ENCODE measurements around the gene MTMR8.
A peak's percentile ranks its signal among the peaks of the same experiment; 100 is the strongest.

The MTMR8 gene

DNA sequence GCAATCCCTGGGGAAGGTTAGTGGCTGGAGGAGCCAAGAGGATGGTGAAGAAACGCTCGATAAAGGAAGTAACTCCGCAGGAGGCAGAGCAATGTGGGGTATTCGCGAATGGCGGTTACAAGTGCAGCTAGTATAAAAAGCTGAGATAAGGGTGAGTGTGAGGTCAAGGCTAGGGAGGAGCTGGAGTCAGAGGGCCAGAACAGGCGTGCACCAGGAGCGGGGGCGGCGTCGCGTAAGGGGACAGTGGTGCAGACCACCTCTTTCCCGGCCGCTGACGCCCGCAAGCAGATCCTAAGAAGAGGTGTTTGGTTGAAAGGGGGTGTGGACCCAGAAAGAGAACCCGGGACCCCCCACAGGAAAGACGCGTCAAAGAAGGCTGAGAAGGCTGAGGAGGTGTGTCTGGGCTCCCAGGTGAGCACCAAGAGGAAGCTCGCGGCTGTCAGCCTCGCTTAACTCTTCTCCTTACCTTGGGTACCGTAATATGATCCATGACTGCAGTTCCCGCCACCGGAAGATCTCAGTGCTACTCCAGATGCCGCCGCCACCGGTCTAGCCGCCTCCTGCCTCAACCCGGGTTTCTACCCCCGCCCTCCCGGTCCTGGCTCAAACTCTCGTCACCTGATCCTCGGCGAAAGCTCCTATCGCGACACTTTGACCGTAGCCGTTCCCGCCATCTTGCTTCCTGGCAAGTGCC is at the start of gene MTMR8:
Gene MTMR8 (minus strand): TSS at position 579 of the 694 bp plus-strand sequence. CDS start 89 bp downstream, at position 490.
- peaks cover 0 to 3% of the 10 kb centered on the region in 2 experiments for H3K4me1 ChIP-seq (ENCODE audit: control insufficient read depth in 1 of 2, insufficient read depth in 1 of 2, low read depth in 1 of 2, low read length in 1 of 2)
- no peaks in the 10 kb centered on the region for H3K9me3 ChIP-seq
- peak within 1 kb of the TSS; percentile 40 to 58 for H3K4me3 ChIP-seq (ENCODE audit: low read depth in 1 of 2, low read length in 1 of 2)
- H3K36me3 ChIP-seq: no peaks in the 10 kb centered on the region
- H3K27ac ChIP-seq: no peak within 1 kb of the TSS
- no peaks in the 10 kb centered on the region for H3K27me3 ChIP-seq
- TF ChIP-seq, protein P1, sequence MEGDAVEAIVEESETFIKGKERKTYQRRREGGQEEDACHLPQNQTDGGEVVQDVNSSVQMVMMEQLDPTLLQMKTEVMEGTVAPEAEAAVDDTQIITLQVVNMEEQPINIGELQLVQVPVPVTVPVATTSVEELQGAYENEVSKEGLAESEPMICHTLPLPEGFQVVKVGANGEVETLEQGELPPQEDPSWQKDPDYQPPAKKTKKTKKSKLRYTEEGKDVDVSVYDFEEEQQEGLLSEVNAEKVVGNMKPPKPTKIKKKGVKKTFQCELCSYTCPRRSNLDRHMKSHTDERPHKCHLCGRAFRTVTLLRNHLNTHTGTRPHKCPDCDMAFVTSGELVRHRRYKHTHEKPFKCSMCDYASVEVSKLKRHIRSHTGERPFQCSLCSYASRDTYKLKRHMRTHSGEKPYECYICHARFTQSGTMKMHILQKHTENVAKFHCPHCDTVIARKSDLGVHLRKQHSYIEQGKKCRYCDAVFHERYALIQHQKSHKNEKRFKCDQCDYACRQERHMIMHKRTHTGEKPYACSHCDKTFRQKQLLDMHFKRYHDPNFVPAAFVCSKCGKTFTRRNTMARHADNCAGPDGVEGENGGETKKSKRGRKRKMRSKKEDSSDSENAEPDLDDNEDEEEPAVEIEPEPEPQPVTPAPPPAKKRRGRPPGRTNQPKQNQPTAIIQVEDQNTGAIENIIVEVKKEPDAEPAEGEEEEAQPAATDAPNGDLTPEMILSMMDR (IDR thresholded peaks at IDR 0.05): no peak

DNA sequence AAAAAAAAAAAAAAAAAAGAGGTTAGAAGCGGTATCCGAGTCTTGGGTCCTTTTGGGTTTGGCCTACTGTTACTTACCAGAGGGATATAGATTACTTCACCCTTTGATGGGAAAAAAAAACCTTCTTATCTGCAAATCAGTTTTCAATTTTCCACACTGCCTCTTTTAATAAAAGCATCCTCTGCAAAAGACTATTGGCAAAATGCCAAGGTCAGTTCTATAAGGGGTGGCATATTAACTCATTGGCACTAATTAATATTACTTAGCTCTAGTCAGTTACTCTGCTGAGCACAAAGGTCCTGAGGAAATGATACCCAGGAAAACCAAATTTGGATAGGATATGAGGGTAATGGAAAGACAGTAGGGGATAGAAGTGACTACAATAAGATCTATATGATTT is 44.3 kb upstream of the MTMR8 start:
- H3K4me3 ChIP-seq (ENCODE audit: low read depth in 1 of 2, low read length in 1 of 2): no peak overlapping the region
- H3K27me3 ChIP-seq: no peaks in the 10 kb centered on the region
- no peaks in the 10 kb centered on the region for H3K9me3 ChIP-seq
- H3K27ac ChIP-seq: no peak overlapping the region
- TF ChIP-seq, protein P1 (IDR thresholded peaks at IDR 0.05): no peak
- H3K36me3 ChIP-seq: no peaks in the 10 kb centered on the region
- no peaks in the 10 kb centered on the region for H3K4me1 ChIP-seq (ENCODE audit: control insufficient read depth in 1 of 2, insufficient read depth in 1 of 2, low read depth in 1 of 2, low read length in 1 of 2)

DNA sequence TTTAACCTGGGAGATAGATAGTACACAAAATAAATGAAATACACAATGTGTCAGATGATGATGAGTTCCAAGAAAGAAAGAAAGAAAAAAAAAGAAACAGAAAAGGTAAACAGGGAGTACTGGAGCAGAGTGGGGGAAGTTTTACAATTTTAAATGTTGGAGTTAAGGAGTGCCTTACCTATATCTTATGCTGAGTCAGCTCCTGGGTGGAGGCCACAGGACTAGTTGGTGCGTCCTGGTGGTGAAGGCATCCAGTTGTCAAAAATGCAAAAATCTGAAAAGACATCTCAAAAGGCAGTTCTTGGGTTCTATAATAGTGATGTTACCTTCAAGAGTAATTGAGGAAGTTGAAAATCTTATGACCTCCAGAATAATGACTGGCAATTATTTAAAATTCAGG is 42.4 kb upstream of the MTMR8 start:
- TF ChIP-seq, protein P1 (IDR thresholded peaks at IDR 0.05): no peak
- H3K36me3 ChIP-seq: no peaks in the 10 kb centered on the region
- no peak overlapping the region for H3K27ac ChIP-seq
- no peaks in the 10 kb centered on the region for H3K27me3 ChIP-seq
- no peak overlapping the region for H3K4me3 ChIP-seq (ENCODE audit: low read depth in 1 of 2, low read length in 1 of 2)
- H3K9me3 ChIP-seq: no peaks in the 10 kb centered on the region
- H3K4me1 ChIP-seq (ENCODE audit: control insufficient read depth in 1 of 2, insufficient read depth in 1 of 2, low read depth in 1 of 2, low read length in 1 of 2): no peaks in the 10 kb centered on the region

GRCh38 chrX:64437218-64437617 is 42.0 kb upstream of the MTMR8 start:
- Histone ChIP-seq H3K27ac (no peak overlapping the region), H3K36me3 (no peaks in the 10 kb centered on the region), H3K9me3 (no peaks in the 10 kb centered on the region), H3K4me1 (ENCODE audit: control insufficient read depth in 1 of 2, insufficient read depth in 1 of 2, low read depth in 1 of 2, low read length in 1 of 2) (no peaks in the 10 kb centered on the region), H3K27me3 (no peaks in the 10 kb centered on the region), H3K4me3 (ENCODE audit: low read depth in 1 of 2, low read length in 1 of 2) (no peak overlapping the region)
- TF ChIP-seq, protein P1 (IDR thresholded peaks at IDR 0.05): no peak

GRCh38 chrX:64428371-64428770 is 33.1 kb upstream of the MTMR8 start:
- Histone ChIP-seq H3K27me3 (no peaks in the 10 kb centered on the region), H3K9me3 (no peaks in the 10 kb centered on the region), H3K4me1 (ENCODE audit: control insufficient read depth in 1 of 2, insufficient read depth in 1 of 2, low read depth in 1 of 2, low read length in 1 of 2) (no peaks in the 10 kb centered on the region), H3K36me3 (no peaks in the 10 kb centered on the region), H3K27ac (no peak overlapping the region), H3K4me3 (ENCODE audit: low read depth in 1 of 2, low read length in 1 of 2) (no peak overlapping the region)
- TF ChIP-seq, protein P1 (IDR thresholded peaks at IDR 0.05): no peak

Data from neutrophil (primary cell).